CMK (cell line): ENCODE results near the gene DARS1.
"Not testable (repeated sequence)": the region's sequence is repeated elsewhere in the genome, so short reads cannot be mapped to it uniquely, and the experiment has no call there.

Experiments used
- DNase-seq: peaks from one replicate; pipeline ENCODE4 v3.0.0-alpha.2; 2010; ENCODE audit warnings: low read depth

DARS1 gene

DNA sequence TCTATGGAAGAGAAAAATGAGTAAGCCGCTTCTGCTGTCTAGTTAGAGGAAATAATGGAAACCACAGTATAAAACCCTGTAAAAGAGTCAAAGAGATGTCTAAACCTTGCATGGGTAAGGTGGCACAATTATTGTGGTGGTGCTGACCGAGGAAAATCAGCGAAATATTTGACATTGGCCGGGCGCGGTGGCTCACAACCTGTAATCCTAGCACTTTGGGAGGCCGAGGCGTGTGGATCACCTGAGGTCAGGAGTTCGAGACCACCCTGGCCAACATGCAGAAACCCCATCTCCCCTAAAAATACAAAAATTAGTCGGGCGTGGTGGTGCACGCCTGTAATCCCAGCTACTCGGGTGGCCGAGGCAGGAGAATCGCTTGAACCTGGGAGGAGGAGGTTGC is 108.7 kb downstream of the DARS1 start:
- not testable (repeated sequence) for DNase-seq

DNA sequence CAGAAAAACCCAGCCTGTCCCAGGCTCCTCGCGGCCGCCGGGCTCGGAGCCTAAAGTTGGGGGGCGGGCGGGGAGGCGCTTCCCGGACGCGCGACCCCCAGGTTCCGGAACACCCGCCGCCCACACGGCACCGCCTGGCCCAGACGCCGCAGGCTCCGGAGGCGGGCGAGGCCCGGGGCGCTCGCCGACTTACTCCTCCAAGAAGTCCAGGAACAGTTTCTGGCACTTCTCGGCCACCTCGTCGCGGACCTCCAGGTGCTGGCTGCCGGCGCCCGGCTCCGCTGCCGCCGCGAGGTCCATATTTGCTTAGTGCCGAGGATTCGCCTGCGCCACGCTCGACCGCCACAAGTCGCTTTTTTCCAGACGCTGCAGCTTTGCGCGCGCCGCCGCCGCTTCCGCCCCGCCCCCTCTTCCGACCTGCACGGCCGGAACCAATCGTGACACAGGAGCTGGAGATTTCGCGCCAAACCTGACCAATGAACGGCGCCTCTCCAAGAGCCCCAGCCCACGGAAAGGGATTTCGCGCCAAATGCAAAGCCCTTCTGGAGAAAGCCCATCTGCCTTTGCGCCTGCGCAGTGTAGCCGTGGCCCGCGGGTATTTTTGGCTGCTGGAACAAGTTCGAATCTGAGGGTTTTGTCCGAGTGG is 109.2 kb downstream of the DARS1 start, which contains the start of gene MCM6:
Gene MCM6, minus strand, starts transcription at position 378 of the 646 bp plus-strand sequence. Its CDS starts 78 bp downstream, at position 300.
- peak; percentile 93 for DNase-seq

DNA sequence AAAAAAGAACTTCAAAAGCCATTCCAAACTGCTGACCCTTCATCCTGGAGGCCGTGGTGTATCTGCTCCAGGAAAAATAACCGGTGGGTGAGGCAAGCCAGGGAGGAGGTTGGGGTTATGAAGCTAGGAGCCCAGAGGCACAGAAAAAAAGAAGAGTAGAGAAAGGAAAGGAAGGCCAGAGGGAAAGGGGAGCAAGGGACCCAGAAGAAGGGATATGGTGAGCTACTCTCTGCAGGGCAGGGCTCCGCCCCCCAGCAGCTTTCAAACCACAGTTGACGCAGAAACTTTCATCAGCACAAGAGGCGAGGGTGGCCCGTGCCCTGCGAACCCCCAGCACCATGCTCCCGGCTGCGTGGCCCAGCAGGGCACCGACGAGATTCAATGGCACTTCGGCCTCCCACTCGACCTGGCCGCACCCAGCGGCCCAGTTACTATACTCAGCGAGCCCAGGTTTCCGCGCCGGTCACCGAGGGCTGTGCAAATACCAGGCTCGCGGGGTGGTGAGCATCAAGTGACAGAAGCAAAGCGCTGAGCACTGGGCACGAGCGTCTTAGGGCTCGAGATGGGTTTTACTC is 109.8 kb downstream of the DARS1 start:
- no peak for DNase-seq

DNA sequence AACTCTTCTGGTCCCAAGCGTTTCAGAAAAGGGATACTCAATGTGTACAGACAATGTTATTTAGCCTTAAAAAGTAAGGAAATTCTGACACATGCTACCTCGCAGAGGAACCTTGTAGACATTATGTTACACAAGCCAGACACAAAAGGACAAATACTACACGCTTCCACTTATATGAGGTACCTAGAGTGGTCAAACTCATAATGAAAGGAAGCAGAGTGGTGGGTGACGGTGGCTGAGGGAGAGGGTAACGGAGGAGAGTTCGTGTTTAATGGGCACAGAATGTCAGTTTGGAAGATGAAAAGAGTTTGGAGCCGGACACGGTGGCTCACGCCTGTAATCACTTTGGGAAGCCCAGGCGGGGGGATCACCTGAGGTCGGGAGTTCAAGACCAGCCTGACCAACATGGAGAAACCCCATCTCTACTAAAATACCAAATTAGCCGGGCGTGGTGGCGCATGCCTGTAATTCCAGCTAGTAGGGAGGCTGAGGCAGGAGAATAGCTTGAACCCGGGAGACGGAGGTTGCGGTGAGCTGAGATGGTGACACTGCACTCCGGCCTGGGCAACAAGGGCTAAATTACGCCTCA is 110.6 kb downstream of the DARS1 start:
- DNase-seq, result no peak

DNA sequence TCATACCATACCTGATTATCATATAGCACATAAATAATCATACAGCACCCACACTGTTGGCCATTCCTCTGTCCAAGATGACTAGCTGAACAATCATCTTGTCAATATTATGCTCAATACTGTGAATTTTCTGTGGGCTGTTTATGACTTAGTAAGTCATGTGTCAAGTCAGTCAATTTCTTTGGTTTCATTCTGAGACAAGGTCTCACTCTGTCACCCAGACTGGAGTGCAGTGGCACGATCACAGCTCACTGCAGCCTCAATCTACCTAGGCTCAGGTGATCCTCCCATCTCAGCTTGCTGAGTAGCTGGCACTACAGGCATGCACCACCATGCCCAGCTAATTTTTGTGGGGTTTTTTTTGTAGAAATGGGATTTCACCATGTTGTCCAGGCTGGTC is 114.9 kb downstream of the DARS1 start:
- DNase-seq, result no peak

DNA sequence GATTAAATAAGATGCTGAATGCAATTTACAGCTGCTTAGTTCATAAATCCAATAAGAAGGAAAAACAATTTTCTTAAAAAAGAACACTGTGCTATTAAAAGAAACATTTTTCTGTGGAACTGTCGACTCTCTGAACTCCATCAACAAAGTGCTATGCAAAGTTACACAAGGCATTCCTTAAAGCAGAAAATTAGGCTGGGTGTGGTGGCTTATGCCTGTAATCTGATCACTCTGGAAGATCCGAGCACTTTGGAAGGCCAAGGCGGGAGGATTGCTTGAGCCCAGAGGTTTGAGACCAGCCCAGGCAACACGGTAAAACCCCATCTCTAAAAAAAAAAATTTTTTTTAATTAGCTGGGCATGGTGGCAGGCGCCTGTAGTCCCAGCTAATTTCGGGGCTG is 122.2 kb downstream of the DARS1 start:
- DNase-seq, result no peak

DNA sequence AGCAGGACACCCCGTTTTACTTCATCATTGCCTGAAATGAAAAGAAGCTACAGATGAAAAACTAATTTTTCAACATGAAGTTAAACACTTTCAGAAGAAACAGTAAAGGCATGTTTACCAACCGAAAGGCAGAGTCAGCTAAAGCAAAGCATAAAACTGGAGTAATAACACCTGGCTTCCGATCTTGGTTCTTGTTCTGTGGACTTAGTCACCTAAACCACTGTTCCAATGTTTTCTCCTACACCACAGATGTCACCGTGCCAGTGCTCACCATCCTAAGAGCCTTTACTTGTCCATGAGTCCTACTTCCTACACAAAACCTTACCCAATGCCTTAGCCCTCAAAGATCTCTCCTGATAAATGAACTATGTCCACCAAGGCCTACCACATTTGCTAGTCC is 122.7 kb downstream of the DARS1 start:
- no peak for DNase-seq
